NCI-H1436 (cell line): ENCODE data around the gene WEE2.
"Not testable (repeated sequence)": the region's sequence is repeated elsewhere in the genome, so short reads cannot be mapped to it uniquely, and the experiment has no call there.

Experiments used
- DNase-seq: peaks from one replicate; lab custom pipeline; 2025; lab: John Stamatoyannopoulos, UW

WEE2 gene

DNA sequence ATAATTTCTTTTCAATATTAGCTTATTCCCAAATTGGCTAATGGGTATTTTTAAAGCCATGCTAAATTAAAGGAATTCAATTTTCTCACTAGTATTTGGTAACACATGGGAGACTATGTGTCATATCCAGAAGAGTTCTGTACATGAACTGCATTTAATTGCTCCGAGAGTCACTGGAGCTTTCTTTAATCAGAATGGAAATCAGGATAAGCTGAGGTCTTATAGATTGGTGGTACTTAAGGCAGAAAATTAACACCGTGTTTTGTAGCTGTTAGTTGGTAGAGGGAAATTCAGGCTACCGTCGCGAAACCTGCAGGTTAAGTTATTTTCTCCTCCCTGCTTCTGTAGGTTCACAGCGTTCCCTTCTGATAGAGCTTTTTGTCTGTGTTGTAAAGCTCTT is at the start of gene WEE2:
Gene WEE2 (plus strand): TSS at position 3 of the 400 bp plus-strand sequence. CDS start 406 bp downstream, outside the sequence.
- DNase-seq: no peak

DNA sequence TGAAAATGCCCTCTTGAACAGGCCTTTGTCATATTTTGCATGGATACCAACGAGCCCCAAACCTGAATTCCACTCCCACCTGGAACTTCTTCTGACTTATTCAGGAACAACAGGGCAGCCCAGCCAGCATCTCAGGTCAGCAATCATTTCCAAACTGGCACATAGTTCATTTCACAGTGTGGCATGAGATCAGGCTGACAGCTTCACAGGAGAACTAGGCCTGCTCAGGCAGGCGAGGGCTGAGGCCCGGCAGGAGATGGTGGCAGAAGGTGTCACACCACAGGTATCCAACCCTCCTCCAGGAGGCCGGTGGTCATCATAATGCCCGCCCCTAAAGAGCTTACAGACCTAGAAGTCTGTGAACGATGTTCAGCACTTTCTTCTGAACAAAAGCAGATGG is 48.7 kb upstream of the WEE2 start:
- no peak for DNase-seq

DNA sequence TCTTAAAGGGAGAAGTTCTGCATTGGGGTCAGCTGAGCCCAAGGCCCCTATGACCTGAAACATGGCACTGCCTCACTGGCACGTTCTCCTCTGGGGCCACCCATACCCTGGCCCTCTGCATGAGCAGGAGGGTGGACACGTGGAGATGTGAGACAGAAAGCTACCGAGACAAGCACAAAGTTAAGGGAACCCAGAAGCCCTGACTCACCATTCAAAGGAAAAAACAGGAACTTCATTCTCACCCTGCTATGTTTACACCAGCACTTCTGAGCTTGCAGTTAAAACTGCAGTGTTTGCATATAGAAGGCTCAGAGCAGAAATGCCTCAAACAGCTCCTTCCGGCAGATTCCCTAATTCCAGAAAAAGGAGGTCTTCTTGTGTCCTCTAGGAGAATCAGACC is 47.9 kb upstream of the WEE2 start:
- DNase-seq: no peak

DNA sequence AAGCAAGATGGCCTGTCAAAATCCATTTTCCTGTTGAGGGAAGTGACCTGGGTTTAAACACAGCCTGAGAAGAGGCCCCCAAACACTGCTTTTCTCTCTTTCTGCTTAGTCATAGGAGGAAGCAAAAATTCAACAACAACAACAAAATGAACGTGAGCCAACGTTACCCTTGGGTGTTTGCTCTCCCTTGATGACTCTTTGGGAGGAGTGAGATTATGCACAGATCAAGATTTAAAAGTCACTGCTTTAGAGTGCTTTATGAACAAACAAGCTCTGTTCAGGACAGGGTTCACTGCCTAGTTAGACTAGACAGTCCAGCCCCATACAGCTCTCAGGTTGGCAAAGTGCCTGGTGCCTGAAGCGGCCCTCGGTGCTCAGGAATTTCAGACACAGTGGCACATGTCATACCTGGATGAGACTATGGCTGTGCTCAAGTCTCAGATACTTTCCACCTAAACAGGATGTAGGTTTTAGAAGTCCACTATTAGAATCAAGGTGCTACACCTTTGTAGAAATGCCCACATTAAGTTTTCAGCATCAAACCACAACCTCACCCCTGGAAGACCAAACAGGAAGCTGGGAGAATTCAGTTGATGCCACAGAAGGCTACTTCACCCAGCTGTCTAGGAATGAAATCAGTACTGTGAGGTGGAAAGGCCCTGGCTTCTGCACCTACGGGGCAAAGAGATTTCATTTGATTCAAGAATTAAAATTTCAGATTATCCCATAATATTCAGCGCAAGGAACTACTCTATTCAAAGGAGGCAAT is 44.9 kb upstream of the WEE2 start:
- DNase-seq: no peak

DNA sequence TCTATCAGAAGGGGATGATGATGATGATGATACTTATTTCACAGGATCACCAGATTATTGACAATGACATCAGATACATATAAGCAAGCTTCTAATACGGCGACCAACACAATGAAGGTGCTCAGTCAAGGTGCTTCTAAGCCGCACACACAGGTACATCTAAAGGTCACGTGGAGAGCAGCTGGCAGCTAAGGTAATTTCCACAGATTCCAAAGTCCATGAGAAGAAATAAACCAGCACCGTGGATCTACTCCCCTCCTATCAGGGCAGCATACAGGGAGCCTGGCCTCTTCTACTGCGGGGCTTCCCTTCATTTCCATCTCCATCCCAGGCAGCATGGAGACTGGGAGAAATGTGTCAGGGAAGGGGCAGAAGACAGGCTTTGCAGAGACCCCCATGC is 43.7 kb upstream of the WEE2 start:
- DNase-seq: no peak

DNA sequence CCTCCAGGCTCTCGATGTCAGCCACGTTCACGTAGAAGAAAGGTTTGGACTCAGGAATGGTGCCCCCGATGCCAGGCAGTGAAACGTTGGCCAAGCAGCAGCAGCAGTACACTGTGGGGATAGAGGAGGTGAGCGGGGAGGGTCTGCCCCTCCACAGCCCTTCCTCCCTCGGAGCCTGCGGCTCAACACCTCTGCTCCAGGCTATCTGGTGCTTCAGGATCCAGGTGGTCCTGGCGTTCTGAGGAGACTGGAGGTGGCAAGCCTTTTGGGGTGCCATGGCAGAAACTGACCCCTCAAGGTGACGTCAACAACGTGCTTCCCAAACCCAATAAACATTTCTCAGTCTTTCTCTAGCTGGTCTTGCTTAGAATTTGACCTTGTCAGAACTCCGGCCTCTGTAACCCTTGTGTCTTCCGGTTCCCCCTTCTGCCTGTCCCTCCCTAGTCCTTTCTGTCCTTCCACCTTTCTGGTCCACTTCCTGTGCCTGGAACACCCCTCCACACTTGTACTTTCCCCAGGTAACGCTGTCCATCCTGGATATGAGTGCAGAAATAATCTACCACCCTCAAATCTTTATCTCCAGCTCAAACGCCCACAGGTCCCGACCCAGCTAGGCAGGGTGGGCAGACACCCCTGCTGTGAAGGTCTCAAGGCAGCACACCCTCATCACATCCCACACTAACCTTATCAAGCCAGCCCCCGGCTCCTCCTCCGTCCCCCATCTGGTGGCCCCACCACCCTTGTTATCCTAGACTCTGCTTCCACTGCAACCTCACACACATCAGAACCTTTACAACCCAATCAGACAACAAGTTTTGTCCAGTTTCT is 42.7 kb upstream of the WEE2 start:
- DNase-seq: no peak

DNA sequence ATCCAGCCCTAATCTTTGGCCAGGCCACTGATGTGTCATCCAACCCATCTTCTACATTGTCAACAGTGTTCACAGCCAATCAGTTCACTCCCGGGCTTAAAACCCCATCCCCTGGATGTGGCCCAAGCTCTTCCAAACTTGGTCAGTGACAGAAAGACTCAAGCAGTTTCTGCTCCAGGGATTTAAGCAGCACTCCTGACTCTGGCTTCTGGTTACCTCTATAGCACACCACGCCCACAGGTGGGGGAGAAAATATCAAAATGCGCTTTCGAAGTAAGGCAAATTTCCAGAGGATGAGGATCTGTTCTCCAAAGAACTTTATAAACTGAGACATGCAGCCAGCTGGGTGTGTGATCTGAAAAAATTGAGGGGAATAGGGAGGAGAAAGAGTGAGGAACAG is 42.1 kb upstream of the WEE2 start:
- no peak for DNase-seq

DNA sequence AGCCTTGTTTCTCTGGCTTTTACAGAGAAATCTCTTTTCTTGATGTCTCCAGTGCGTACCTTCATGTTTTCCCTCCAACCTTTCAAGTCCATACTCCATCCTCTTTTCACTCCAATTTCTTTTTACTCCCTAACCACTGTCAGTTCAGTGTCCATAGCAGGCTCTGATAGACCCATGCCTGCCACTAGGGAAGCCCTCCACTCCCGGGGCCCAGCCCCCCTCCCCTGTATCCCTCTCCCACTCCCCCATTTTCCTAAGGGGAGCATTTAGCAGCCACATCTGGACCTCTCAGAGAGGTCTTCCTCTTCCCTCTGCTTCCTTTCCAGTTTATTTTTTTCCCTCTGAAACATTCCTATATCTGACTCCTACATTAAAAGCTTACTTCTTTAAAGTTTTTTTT is 39.3 kb upstream of the WEE2 start:
- no peak for DNase-seq

DNA sequence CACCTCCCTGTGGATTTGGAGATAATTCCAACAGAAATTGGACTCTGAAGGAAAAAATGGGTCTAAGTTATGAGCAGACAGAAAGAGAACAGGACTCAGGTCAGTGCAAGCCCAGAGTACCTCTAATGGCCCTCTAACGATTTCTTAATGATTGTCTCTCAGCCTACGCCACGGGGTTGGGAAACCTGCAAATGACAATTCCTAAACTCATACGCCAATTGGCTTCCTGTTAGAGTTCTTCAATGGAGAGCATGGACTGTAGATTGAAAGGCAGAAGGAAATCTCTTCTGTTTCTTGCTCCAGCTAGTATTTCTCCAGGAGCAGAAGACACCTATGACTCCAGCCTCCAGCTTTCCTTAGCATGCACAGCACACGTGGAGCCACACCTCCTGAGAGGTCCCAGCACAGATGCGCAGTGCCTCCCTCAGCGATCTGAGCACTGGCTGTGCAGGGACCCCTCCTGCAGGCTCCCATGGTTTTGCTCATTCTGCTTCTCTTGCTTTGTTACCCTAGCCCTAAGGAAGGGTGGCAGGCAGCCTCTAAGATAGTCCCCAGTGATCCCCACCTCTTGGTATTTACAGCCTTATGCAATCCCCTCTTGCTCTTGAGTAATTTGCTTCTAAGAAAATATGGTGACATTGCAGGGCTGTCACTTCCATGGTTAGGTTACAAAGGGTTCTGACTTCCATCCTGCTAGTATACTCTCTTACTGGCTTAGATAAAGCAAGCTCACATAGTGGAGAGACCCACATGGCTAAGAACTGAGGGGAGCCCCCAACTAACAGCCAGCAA is 36.3 kb upstream of the WEE2 start:
- no peak for DNase-seq

DNA sequence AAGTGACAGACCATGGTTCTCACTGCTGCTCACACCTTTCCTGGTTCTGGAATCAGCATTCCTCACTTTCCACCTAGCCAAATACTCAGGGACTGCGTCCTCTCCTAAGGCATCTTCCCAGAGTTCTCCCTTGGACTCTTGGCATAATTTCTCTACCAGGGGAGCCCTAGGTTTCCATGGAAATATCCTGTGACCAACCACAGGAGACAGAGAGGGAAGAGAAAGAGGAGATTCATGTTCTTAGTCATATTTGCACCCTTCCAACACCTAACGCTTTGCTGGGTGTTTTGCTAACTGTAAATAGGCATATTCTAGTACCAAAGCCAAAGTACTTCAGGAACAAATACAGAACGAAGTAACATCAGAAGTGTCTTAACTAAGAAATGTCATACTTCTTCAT is 34.8 kb upstream of the WEE2 start:
- no peak for DNase-seq

DNA sequence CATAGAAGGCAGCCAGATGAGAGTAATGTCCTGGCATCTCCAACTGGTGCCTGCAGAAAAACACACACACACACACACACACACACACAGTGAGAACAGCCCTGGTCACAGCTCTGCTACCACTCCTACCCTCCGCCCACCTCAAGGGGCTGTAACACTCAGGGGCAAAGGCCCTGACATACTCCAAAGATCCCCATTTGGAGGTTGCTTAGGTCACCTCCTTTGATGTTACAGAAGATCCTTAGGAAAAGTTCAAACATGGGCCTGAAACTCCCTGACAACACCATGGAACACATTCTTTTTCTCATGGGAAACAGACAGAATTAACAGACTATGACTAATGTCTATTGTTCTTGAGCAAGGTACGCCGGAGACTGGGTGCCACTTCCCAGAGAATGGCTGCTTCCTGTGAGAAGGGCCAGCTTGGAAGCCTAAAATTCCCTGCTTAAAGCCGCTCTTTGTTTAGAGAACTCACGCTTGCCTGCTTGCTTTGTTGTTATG is 33.9 kb upstream of the WEE2 start:
- no peak for DNase-seq

DNA sequence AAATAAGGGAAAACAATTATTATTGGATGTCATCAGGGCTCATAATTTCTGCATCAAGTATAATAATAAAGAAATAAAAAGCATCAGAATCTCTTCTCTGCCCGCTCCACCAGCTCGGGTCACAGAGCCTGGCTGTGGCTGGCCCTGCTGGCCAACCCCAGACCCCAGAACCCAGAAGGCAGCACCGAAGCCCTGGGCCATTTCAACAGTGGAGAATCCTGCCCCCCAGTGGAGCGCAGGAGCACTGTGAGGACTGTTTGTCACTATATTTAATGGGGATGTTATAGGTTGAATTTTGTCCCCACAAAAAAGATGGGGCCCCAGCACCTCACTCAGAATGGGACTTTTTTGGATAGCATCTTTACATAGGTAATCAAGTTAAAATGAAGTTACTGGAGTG is 33.5 kb upstream of the WEE2 start:
- no peak for DNase-seq

DNA sequence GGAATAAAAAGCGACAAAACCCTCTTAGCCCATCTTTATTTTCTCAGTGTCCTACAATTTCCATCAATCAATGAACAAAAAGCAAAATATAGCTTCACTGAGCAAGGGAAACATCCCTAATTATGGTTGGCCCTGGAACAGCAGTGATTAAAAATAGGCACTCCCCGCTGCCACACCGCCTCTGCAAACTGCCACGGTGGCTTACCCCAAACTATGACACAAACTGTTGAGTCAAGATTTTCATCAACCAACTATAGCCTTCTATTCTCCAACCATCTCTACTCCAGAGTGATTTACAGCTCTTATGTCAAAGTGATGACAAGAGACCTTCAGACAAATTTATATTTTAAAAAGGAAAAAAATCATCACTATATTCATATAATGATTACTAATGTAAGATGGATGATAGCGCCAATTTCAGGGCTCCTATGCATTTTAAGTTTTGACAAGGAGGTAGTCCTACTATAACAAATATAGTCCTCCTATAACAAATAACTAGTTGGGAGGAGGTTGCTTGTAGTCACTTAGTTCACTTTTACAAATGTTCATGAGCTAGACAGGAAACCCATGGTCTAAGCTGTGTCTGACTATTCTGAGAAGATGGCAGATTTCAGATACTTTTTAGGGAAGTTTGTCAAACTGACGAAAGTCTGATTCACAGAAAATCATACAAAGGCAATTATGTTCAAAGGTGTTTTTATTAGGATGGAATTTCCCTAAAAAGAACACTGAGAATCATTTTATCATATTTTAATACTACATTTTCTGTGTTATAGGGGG is 32.5 kb upstream of the WEE2 start:
- DNase-seq: no peak

DNA sequence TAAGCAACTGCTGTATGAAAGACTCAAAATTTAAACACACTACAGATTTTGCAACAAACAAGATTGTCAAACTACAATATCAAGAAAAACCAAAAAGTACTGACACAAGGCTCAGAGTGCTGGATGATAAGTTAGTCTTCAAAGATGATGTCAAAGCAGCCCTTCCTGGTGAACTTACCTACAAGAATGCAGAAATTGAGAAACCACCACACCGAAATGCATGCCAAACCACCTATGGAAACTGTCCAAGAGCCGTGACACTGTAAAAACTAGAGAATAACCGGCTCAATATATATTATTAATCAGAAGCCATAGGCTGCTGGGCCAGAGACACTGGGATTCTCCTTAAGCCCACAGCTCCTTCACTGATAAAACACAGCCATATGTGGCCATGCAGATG is 31.5 kb upstream of the WEE2 start:
- no peak for DNase-seq

DNA sequence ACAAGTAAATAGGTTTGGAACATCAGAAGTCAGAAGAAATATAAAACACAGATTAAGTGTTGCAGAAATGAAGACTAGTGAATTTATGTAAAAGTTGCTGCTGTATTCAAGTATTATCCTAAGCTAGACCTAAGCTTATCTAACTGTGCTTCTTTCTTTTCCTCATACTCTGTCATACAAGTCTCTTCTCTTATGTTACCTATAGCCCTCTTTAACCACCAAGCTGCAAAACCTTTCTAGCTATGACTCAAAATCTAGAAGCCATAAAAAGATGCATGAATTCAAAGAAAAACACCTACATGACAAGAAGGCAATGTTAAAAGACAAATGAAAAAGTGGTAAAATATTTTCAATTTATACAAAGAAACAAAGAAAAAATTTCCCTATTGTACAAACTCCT is 29.1 kb upstream of the WEE2 start:
- no peak for DNase-seq

DNA sequence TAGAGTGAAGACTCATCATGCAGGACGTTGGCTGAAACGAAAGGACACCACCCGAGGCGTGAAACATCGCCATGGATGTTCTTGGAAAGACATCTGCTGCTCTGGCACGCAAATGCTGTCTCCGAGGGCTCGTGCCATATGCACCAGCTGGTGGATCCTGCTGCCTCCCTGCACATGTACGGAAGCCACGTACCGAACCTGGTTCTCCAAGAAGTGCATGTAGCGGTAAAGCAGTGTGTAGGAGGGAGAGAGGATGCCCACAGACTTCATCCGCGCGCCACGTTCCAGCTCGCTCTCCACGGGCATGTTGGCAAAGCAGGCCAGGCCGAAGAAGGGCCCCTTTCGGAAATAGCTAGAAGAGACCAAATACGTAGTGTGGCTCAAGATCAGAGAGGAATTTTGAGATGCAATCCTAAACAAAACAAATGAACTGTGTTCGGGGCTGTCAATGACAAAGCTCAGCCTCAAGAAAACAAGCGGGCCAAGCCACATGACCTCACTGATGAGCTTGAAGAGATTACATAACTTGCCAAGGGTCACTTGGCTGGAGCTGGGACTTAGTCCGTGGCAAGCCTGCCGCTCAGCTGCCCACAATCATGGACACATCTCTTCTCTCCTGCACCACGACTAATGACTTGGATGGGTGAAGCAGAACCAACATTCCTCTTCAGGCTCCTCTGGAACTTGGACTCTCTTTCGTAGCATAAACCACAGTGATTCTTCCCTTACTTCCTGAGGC is 22.7 kb upstream of the WEE2 start:
- DNase-seq: no peak

DNA sequence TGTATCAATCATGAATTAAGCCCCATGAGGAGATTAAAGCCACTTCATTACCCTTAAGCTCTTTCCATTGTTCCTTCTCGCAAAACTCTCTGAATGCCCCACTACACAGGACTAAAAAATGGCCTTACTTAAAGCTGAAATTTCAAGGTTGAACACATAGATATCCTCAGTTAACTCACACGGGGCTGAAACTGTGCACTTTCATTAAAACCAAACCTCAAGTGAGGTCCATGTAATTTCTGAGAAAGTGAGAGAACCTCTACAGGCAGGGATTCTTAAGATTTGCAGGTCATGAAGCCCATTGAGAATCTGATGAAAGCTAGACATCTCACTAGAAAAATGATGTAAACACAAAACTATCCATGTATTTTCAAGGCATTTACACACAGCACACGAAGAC is 22.1 kb upstream of the WEE2 start:
- no peak for DNase-seq

DNA sequence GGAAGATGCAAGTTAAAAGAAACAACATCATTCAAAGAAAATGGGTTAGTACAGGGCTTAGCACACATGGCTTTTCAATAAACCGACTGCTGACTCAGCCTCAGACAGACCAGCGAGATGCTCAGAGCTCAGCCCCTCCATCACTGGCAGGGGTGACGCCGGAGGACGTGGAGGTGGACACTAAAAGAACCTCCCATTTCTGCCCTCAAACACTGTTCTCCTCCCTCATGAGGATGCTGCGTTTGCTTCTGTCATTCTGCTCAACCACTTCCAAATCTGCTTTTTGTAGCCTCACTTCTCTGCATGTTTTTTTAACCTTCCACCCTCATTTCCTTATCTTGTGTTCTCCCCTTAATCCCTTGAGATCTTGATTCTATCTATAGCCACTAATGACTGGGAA is 21.5 kb upstream of the WEE2 start:
- DNase-seq: no peak

DNA sequence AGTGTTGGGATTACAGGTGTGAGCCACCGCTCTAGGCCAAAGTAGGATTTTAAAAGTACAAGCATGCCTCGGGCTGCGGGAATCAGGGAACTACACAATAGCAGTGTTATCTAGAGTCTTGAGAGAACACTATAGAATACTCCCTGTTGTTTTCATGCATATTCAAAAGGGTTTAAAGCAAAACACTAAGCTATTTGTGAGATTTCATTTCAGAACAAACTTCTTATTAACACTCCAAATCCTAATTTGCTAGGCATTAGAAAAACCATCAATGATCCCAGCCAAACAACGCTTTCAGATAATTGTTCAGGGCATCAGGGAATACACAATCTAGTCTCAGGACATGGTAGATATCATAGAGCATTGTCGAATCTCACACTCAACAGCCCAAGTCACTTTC is 20.1 kb upstream of the WEE2 start:
- DNase-seq: no peak

DNA sequence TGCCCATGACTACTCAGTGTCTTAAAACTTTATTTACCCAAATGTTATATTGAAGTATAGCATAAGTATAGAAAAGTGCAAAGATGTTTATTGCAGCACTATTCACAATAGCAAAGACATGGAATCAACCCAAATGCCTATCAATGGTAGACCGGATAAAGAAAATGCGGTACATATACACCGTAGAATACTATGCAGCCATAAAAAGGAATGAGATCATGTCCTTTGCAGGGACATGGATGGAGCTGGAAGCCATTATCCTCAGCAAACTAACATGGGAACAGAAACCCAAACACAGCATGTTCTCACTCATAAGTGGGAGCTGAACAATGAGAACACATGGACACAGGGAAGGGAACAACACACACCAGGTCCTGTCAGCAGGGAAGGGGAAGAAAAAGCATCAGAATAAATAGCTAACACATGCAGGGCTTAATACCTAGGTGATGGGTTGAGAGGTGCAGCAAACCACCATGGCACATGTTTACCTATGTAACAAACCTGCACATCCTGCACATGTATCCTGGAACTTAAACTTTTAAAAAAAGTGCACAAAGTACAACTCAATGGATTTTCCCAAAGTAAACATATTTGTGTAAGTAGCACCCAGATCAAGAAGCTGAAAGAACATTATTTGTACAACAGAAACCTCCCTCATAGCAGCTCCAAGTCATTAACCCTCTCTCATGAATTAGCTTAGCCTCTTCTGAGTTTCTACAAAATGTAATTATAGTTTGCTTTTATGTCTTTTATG is 18.9 kb upstream of the WEE2 start:
- DNase-seq: not testable (repeated sequence)
